Measurements from ENCODE around the gene TTC3.
"Not testable (repeated sequence)": the region's sequence is repeated elsewhere in the genome, so short reads cannot be mapped to it uniquely, and the experiment has no call there.

The TTC3 gene

DNA sequence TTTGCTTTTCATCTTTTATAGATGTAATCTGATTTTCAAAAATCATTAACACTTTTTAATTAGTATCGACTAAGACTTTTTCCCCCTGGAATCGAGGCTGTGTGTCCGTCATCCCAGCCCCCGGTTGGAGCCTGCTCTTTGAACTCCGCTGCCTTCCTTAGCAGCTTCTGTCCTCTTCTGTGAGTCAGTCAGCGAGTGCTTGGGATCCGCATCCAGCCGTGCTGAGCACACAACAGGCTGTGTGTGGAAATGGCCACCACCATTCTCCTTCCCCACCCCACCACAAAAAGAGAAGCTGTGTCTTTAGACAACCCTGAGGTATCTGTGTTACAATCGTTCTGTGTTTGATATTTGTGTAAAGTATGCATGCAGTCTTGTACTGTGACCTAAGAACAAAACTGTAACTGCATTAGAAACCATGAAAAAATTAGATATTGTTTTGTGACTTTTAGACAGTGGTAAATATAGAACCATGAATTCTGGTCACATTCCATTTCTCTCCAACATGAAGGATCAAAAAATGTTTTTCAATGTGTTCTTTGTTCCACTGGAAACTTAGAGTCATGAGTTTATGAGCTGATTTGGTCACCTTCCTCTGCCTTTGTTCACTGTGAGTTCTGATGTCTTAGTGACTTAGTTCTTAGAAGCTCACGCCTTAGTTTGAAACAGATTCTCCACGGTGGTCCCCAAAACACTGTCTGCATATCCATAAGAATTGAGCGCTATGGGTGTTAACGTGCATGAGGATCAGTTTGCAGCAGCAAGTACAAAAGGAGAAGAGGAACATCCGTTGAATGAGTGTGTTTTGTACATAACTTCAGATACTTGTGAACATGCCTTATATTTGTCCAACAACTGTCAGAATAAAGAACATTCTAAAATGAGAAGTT lies 129.4 kb downstream of the TTC3 start:
- Mint-ChIP-seq H3K4me1 (no peaks in the 10 kb centered on the region), H3K9me3 (no peaks in the 10 kb centered on the region), H3K36me3 (peaks cover 66% of the 10 kb centered on the region), H3K27ac (no peak overlapping the region), H3K4me3 (no peak overlapping the region)
- DNase-seq (ENCODE audit: low spot score in 2 of 2) (no peak), ATAC-seq (no peak)

DNA sequence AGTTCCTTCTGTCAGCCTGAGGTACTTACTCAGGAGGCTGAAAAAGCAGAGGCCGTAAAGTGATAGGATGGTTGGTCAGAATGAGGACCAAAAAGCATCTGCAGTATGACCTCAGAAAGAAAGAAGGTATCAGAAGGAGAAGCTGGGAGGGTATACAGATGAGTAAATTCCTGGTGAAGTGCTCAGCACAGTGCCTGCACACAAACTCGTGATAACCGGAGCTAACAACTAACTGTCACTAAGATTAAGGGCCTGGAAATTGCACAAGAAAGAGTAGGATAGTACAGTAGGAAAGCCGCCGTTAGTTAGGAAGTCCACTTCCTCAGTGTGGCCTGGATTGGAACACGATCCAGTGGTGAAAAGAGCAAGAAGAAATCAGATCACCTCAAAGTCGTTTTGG lies 131.5 kb downstream of the TTC3 start:
- Mint-ChIP-seq H3K36me3 (peaks cover 45% of the 10 kb centered on the region), H3K4me3 (no peak overlapping the region), H3K27ac (no peak overlapping the region), H3K4me1 (peaks cover 10% of the 10 kb centered on the region), H3K9me3 (no peaks in the 10 kb centered on the region)
- ATAC-seq: no peak
- no peak for DNase-seq (ENCODE audit: low spot score in 2 of 2)

DNA sequence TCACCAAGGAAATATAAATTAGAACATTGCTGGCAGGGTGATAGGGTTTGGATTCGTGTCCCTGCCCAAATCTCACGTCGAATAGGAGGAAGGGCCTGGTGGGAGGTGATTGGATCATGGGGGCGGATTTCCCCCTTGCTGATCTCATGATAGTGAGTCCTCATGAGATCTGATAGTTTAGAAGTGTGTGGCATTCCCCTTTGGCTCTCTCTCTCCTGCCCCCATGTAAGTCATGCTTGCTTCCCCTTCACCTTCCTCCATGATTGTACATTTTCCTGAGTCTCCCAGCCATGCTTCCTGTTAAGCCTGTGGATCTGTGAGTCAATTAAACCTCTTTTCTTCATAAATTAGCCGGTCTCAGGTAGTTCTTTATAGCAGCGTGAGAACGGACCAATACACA lies 133.4 kb downstream of the TTC3 start:
- DNase-seq (ENCODE audit: low spot score in 2 of 2) (no peak), ATAC-seq (no peak)
- peaks cover 10% of the 10 kb centered on the region for H3K4me1 Mint-ChIP-seq
- H3K9me3 Mint-ChIP-seq: no peaks in the 10 kb centered on the region
- peaks cover 26% of the 10 kb centered on the region for H3K36me3 Mint-ChIP-seq
- no peak overlapping the region for H3K27ac Mint-ChIP-seq
- H3K4me3 Mint-ChIP-seq: no peak overlapping the region

DNA sequence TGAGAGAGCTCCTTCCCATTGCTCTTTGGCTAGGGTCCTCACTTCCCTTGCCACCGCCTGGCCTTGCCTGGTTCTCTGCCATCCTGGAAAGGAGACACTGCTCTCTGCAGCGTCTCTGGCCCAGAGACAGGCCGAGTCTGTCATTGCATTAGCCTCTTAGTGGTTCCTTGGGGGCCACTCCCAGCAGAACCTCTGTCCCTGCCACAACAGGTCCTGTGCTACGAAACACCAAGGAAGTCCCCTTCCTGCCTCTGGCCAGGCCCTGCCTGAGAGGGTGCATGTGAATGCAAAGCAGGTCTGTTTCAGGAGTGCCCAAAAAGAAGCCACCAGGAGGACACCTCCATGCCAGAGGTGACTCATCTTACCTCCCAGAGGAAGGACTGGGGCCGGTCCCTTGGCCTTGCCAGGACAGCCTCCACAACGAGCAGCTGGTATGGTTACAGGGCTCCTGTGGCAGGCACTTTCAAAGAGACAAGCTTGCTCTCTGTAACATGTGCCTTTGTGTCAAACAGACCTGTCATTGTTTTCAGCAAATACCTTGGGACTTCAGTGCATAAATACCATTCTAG lies 134.5 kb downstream of the TTC3 start:
- H3K4me3 Mint-ChIP-seq: peak overlapping the region; percentile 31

DNA sequence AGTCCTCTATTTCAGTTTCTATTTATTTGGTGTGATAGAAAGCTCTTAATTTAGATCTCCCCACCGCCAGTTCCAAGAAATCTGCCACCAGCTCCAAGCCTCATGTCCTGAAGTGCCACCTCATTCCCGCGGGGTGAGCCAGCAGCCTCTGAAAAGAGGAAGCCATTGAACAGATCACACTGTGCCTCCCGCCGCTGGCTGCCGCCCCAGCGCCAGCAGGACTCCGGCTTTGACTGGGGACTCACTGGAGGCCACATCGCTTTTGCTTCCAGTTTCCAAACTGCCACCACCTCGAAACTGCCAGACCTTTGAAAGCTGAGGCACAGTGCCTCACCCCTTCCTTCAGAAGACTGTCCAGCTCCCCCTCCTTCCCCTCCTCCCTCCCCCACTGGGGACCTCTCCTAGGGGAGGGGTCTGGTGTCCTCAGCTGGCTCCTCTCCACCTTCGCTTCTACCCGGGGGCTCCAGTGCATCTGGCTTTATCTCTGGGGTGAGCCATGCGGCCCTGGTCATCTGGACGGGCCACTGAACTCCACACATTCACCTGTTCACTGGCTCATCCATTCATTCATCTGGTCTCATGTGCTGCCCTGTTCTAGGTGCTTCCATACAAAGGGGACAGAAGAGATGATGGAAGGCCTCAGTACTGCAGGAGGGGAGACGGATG lies 135.1 kb downstream of the TTC3 start:
- peak overlapping the region; percentile 63 for H3K27ac Mint-ChIP-seq
- no peaks in the 10 kb centered on the region for H3K9me3 Mint-ChIP-seq
- H3K4me1 Mint-ChIP-seq: peaks cover 10% of the 10 kb centered on the region
- H3K4me3 Mint-ChIP-seq: peak overlapping the region; percentile 31
- DNase-seq (ENCODE audit: low spot score in 2 of 2) (no peak), ATAC-seq (peak; percentile 84)
- H3K36me3 Mint-ChIP-seq: peaks cover 9% of the 10 kb centered on the region

More for the DNA sequence above, 134.5 kb downstream of the TTC3 start:
- ATAC-seq (peak; percentile 63), DNase-seq (ENCODE audit: low spot score in 2 of 2) (no peak)
- H3K27ac Mint-ChIP-seq: peak overlapping the region; percentile 63
- H3K4me1 Mint-ChIP-seq: peaks cover 10% of the 10 kb centered on the region
- no peaks in the 10 kb centered on the region for H3K9me3 Mint-ChIP-seq
- peaks cover 16% of the 10 kb centered on the region for H3K36me3 Mint-ChIP-seq

DNA sequence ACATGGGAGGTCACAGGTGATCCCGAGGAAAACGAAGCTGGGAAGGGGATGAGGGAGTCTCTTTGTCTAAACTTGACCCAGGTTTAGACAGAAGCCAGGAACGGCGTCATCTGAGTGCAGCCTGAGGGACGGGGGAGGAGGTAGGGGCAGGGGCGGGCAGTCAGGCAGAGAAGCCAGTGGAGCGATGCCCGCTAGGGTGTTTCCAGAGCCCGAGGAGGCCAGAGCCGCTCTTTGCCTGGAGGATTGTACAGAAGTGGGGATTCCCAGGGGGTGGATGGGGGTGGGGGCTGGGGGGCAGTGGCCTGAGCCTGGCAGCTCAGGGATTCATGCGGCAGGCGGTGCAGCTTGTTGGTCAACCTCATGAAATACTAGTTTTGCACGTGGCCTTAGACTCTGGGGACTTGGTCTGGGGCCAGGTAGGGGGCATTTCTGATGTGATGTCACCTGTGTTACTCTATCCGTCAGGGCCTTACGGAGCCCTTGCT lies 135.7 kb downstream of the TTC3 start:
- peaks cover 10% of the 10 kb centered on the region for H3K4me1 Mint-ChIP-seq
- ATAC-seq (peak; percentile 39), DNase-seq (ENCODE audit: low spot score in 2 of 2) (no peak)
- H3K36me3 Mint-ChIP-seq: peaks cover 4% of the 10 kb centered on the region
- H3K4me3 Mint-ChIP-seq: peak overlapping the region; percentile 31
- H3K27ac Mint-ChIP-seq: peak overlapping the region; percentile 74
- no peaks in the 10 kb centered on the region for H3K9me3 Mint-ChIP-seq

DNA sequence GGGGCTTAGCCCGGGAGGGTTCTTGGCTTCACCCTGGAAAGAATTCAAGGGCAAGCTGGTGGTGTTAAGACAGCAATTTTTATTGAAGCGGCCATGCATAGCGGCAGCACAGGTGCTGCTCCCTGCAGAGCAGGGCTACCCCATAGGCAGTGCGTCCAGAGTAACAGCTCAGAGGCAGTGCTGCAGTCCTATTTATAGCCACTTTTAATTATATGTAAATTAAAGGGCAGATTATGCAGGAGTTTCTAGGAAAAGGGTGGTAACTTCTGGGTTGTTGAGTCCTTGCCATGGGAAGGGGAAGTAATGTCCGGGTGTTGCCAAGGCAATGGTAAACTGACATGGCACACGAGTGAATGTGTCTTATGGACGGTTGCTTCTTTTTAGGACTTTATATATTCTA lies 137.1 kb downstream of the TTC3 start:
- H3K9me3 Mint-ChIP-seq: no peaks in the 10 kb centered on the region

DNA sequence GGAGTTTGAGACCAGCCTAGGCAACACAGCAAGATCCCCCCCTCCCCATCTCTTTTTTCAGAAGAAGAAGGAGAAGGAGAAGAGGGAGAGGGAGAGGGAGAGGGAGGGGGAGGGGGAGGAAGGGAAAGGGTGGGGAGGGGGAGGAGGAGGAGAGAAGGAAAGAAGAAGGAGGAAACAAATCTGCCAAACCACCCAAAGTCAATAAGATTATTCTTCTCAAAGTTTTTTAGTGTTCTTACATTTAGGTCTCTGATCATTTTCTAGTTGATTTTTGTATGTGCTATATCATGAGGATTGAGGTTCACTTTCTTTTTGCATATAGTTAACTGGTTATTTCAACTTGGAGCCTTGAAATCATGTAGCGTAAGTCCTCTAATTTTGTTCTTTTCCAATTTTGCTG lies 137.7 kb downstream of the TTC3 start:
- Mint-ChIP-seq H3K4me3 (no peak overlapping the region), H3K27ac (no peak overlapping the region), H3K36me3 (no peaks in the 10 kb centered on the region), H3K4me1 (peaks cover 10% of the 10 kb centered on the region), H3K9me3 (no peaks in the 10 kb centered on the region)
- ATAC-seq (no peak), DNase-seq (ENCODE audit: low spot score in 2 of 2) (no peak)

More for the DNA sequence above, 137.1 kb downstream of the TTC3 start:
- DNase-seq (ENCODE audit: low spot score in 2 of 2): no peak
- peaks cover 10% of the 10 kb centered on the region for H3K4me1 Mint-ChIP-seq
- H3K27ac Mint-ChIP-seq: peak overlapping the region; percentile 74
- H3K4me3 Mint-ChIP-seq: no peak overlapping the region
- H3K36me3 Mint-ChIP-seq: no peaks in the 10 kb centered on the region
- ATAC-seq: no peak

DNA sequence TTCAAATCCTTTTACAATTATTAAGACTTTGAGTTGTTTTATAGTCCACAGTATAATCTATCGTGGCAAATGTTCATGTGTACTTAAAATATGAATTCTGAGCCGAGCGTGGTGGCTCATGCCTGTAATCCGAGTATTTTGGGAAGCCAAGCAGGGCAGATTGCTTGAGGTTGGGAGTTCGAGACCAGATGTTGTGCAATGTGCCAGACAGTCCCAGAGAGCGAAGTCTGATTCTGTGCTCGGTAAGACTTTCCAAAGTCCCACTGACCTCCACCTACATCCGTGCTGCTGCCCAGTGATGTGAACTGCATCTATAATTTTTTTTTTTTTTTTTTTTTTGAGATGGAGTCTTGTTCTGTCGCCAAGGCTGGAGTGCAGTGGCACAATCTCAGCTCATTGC lies 141.9 kb downstream of the TTC3 start:
- Mint-ChIP-seq H3K27ac (no peak overlapping the region), H3K4me1 (peaks cover 2% of the 10 kb centered on the region), H3K9me3 (no peaks in the 10 kb centered on the region), H3K4me3 (no peak overlapping the region), H3K36me3 (no peaks in the 10 kb centered on the region)
- ATAC-seq: no peak
- DNase-seq (ENCODE audit: low spot score in 2 of 2): no peak

DNA sequence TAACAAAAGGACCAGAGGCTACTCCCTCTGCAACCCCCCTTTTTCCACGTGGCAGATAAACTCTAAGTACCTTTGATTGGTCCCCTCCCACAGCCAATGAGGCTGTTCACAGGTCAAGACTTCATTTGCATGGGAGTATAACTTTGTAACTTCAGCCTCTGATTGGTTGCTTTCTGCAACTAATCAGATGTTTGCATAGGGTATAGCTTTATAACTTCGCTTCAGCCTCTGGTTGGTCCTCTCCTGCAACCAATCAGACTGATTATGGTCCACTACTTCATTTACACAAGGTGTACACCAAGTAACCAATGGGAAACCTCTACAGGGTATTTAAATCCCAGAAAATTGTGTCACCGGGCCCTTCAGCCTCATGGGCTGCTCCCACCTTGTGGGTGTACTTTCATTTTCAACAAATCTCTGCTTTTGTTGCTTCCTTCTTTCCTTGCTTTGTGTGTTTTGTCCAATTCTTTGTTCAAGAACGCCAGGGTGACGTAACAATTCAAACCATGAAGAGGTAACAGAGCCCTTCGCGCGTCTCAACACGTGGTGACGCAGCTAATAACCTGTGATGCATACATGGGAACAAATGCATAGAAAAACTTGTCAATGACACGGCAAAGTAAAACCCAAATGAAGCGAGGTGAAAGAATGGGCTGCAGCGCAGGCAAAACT lies 146.8 kb downstream of the TTC3 start:
- peak overlapping the region; percentile 88 for H3K4me3 Mint-ChIP-seq
- H3K4me1 Mint-ChIP-seq: peaks cover 31% of the 10 kb centered on the region
- peaks cover 34% of the 10 kb centered on the region for H3K36me3 Mint-ChIP-seq
- peak overlapping the region; percentile 86 for H3K27ac Mint-ChIP-seq
- H3K9me3 Mint-ChIP-seq: no peaks in the 10 kb centered on the region
- ATAC-seq: no peak
- DNase-seq (ENCODE audit: low spot score in 2 of 2): no peak

DNA sequence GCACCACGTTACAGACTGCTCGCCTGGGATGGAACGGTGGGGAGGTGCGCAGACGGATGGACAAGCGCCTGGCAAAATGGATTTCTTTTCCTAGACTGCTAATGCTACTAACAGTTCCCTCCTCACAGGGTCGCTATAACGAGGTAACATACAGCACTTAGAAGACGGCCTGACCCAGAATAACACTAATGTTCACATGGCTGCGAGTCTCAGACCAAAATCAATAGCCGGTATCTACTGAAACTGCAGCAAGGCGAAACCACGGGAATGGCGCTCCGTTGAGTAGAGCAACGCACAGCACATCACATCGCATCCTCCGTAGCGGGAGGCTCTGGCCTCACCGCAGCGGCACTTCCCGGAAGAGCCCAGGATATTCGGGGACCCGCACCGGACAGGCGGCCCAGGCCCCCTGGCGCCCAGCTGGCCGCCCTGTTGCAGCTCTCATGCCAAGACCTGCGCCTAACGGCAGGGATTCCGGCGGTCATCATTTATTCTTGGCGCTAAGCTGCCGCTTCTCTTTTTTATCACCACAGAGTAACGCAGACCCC lies 147.5 kb downstream of the TTC3 start:
- Mint-ChIP-seq H3K4me3 (peak overlapping the region; percentile 88), H3K4me1 (peaks cover 37% of the 10 kb centered on the region), H3K27ac (peak overlapping the region; percentile 86), H3K36me3 (peaks cover 37% of the 10 kb centered on the region), H3K9me3 (no peaks in the 10 kb centered on the region)
- ATAC-seq (peak; percentile 43), DNase-seq (ENCODE audit: low spot score in 2 of 2) (no peak)

DNA sequence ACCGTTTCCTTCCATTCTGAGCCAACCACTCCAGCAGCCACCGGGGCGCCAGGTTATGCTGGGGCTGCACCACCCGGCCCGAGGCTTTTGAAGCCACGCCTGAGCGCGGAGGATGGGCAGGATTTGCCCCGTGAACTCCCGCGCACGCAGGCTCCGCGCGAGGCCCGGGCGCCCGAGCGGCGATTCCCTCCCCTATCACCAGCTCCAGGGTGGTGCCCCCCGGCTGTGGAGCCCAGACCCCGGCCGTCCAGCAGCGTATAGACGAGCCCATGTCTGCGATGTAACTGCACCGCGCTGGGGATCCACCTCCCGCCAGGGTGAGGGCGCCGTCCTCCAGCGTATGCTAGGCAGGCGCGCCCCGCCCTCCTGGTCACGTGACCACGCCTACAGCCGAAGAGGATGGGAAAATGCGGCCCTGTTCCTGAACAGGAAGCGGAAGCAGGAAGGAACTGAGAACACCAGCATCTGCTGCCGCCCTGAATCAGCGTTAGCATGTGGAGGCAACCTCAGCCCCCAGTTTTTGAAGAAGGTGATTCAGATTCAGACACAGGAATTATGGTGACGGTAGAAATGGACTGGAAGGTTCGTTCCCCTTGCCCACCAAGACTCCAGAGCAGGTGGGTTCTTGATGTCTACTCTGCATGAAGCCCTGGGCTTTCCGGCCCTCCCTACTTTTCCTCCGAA lies 148.1 kb downstream of the TTC3 start:
- ATAC-seq: peak; percentile 87
- no peaks in the 10 kb centered on the region for H3K9me3 Mint-ChIP-seq
- peaks cover 44% of the 10 kb centered on the region for H3K36me3 Mint-ChIP-seq
- peak overlapping the region; percentile 88 for H3K4me3 Mint-ChIP-seq
- peaks cover 44% of the 10 kb centered on the region for H3K4me1 Mint-ChIP-seq
- H3K27ac Mint-ChIP-seq: peak overlapping the region; percentile 86
- peak; percentile 88 to 97 for DNase-seq (ENCODE audit: low spot score in 2 of 2)

DNA sequence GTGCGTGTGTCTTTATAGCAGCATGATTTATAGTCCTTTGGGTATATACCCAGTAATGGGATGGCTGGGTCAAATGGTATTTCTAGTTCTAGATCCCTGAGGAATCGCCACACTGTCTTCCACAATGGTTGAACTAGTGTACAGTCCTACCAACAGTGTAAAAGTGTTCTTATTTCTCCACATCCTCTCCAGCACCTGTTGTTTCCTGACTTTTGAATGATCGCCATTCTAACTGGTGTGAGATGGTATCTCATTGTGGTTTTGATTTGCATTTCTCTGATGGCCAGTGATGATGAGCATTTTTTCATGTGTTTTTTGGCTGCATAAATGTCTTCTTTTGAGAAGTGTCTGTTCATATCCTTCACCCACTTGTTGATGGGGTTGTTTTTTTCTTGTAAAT lies 149.2 kb downstream of the TTC3 start:
- Mint-ChIP-seq H3K4me3 (peak overlapping the region; percentile 88), H3K36me3 (peaks cover 53% of the 10 kb centered on the region), H3K4me1 (peaks cover 50% of the 10 kb centered on the region)
- ATAC-seq; H3K9me3 Mint-ChIP-seq; H3K27ac Mint-ChIP-seq; DNase-seq (ENCODE audit: low spot score in 2 of 2): not testable (repeated sequence)

DNA sequence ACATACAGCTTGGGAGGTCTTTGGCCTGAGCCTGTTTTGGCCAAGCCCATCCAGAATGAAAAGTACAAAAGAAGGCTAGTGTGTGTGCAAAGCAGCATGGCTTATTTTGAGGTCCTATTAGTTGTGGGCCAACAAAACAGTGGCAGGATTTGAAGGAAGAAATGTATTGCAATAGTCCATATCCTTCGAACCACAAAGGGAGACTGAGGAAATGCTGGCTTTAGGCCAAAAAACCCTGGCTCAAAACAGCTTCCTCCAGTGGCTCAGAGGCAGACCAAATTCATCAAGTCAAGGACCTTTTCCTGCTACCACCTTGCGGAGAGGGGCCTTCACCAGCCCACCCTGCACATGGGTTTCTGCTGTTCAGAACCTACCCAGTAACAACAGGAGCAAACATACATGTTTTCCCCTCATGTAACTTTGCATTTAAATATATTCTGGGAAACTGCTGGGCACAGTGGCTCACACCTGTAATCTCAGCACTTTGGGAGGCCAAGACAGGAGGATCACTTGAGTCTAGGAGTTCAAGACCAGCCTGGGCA lies 150.8 kb downstream of the TTC3 start:
- H3K4me1 Mint-ChIP-seq: peaks cover 55% of the 10 kb centered on the region
- no peaks in the 10 kb centered on the region for H3K9me3 Mint-ChIP-seq
- no peak overlapping the region for H3K4me3 Mint-ChIP-seq
- no peak overlapping the region for H3K27ac Mint-ChIP-seq
- DNase-seq (ENCODE audit: low spot score in 2 of 2) (no peak), ATAC-seq (no peak)
- H3K36me3 Mint-ChIP-seq: peaks cover 67% of the 10 kb centered on the region

Data from stimulated activated effector memory CD8-positive, alpha-beta T cell treated with anti-CD3 and anti-CD28 coated beads, Interleukin-12 subunit alpha, Interleukin-12 subunit beta, amount 100 ng/mL, for 72 hours (primary cell).